Heart left ventricle (tissue), 13 donors: ENCODE results near the gene DPY19L2.
"Not testable (repeated sequence)": the region's sequence is repeated elsewhere in the genome, so short reads cannot be mapped to it uniquely, and the experiment has no call there.

Source experiments
- CTCF ChIP-seq, 12 donors: fragments of 200-600 bp; sonication (generic) in 4 of 12; IDR thresholded peaks; one replicate each; pipeline versions ENCODE4 v1.5.0 to v1.8.0; 2018 to 2022; ENCODE audit warnings: antibody characterized with exemption in 12 of 12, mild to moderate bottlenecking in 5 of 12
- POLR2A ChIP-seq, 2 donors: fragments of 450-650 bp; IDR thresholded peaks; one replicate each; pipeline ENCODE4 v1.6.1; 2017; ENCODE audit warnings: antibody characterized with exemption in 2 of 2, mild to moderate bottlenecking in 2 of 2, moderate library complexity in 2 of 2
- donor health status: ischemic (EF 13 %, LVEDD 7.1; RV severe dilation, severe dysfunction).
- donor health status: DM: no; HTN: yes; CAD: no.
- donor health status: DM: no; HTN: no; CAD: no.
- donor health status: ischemic (EF 25% LVEDD 6.9; RV normal size, moderate dysfunction).
- donor health status: ischemic (EF 25% LVEDD 5.7; RV mildly dilated, moderate dysfunction).
- donor health status: ischemic (EF 35%, LVEDD 5.7; RV mildly dilated, moderate dysfunction).
- donor health status: nonischemic (EF 11% LVEDD 7.7; RV severe dilation, severe dysfunction).
- donor health status: DM: yes; HTN: yes; CAD: no.
- donor health status: PGD.
- donor health status: ischemic (EF 29% LVEDD 5.4; RV normal size, mild dysfunction).
- donor health status: nonischemic (EF 23%, LVEDD 6.1; RV moderate dilation, normal function).

- not testable (repeated sequence) for TF ChIP-seq CTCF, POLR2A (IDR thresholded peaks at IDR 0.05)
Measured at GRCh38 chr12:63689141-63689540, 20.8 kb upstream of the DPY19L2 start.
